C4-2B (cell line): ENCODE measurements around the gene CAMTA1.
"Not testable (repeated sequence)": the region's sequence is repeated elsewhere in the genome, so short reads cannot be mapped to it uniquely, and the experiment has no call there.

Experiments used
- H3K27ac ChIP-seq: fragments of 450-650 bp; 2 replicates; pipeline ENCODE4 v1.5.1; 2017
- ZFX ChIP-seq: fragments of 450-650 bp; IDR thresholded peaks from 2 replicates; pipeline ENCODE4 v1.6.1; 2017
- TF ChIP-seq, protein P1 (sequence below): fragments of 450-650 bp; conservative IDR thresholded peaks from 2 replicates; pipeline ENCODE4 v1.5.1; 2017; ENCODE audit warnings: mild to moderate bottlenecking

Gene CAMTA1

GRCh38 chr1:6834366-6834765, 49.1 kb downstream of the CAMTA1 start:
- no peak overlapping the region for H3K27ac ChIP-seq
- TF ChIP-seq, protein P1, sequence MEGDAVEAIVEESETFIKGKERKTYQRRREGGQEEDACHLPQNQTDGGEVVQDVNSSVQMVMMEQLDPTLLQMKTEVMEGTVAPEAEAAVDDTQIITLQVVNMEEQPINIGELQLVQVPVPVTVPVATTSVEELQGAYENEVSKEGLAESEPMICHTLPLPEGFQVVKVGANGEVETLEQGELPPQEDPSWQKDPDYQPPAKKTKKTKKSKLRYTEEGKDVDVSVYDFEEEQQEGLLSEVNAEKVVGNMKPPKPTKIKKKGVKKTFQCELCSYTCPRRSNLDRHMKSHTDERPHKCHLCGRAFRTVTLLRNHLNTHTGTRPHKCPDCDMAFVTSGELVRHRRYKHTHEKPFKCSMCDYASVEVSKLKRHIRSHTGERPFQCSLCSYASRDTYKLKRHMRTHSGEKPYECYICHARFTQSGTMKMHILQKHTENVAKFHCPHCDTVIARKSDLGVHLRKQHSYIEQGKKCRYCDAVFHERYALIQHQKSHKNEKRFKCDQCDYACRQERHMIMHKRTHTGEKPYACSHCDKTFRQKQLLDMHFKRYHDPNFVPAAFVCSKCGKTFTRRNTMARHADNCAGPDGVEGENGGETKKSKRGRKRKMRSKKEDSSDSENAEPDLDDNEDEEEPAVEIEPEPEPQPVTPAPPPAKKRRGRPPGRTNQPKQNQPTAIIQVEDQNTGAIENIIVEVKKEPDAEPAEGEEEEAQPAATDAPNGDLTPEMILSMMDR = no peak
- no peak for TF ChIP-seq ZFX

- TF ChIP-seq, protein P1 = no peak
- TF ChIP-seq ZFX = no peak
- no peak overlapping the region for H3K27ac ChIP-seq
These were observed 49.9 kb downstream of the CAMTA1 start for GRCh38 chr1:6835139-6835538.

DNA sequence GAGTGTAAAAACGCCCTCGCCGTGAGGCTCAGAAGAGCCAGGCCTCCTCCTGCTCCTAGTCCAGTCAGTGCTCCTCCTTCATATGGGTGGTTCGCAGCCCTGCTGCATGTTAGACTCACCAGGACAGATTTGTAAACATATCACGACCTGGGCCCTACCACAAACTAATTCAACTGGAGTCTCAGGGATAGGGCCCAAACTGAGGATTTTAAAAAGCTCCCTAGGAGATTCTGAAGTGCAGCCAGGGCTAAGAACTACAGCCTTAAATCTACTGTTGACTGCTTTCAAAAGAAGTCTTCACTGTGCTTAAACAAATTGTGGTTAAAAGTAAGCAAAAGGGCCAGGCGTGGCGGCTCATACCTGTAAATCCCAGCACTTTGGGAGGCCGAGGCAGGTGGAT, 57.0 kb downstream of the CAMTA1 start:
- TF ChIP-seq, protein P1 = no peak
- no peak for TF ChIP-seq ZFX

DNA sequence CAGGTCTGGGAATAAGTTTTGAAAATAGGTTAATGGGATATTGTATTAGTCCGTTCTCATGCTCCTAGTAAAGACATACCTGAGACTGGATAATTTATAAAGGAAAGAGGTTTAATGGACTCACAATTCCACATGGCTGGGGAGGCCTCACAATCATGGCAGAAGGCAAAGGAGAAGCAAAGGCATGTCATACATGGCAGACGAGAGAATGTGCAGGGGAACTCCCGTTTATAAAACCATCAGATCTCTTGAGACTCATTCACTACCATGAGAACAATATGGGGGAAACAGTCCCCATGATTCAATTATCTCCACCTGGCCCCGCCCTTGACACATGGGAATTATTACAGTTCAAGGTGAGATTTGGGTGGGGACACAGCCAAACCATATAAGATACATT, 60.5 kb downstream of the CAMTA1 start:
- H3K27ac ChIP-seq = not testable (repeated sequence)

More for the DNA sequence above, 57.0 kb downstream of the CAMTA1 start:
- no peak overlapping the region for H3K27ac ChIP-seq

- TF ChIP-seq ZFX = no peak
- TF ChIP-seq, protein P1 = no peak
- H3K27ac ChIP-seq = no peak overlapping the region
These were observed 63.6 kb downstream of the CAMTA1 start for GRCh38 chr1:6848816-6849215.

GRCh38 chr1:6850537-6850936, 65.3 kb downstream of the CAMTA1 start:
- TF ChIP-seq, protein P1 = no peak
- TF ChIP-seq ZFX = no peak
- H3K27ac ChIP-seq = no peak overlapping the region

DNA sequence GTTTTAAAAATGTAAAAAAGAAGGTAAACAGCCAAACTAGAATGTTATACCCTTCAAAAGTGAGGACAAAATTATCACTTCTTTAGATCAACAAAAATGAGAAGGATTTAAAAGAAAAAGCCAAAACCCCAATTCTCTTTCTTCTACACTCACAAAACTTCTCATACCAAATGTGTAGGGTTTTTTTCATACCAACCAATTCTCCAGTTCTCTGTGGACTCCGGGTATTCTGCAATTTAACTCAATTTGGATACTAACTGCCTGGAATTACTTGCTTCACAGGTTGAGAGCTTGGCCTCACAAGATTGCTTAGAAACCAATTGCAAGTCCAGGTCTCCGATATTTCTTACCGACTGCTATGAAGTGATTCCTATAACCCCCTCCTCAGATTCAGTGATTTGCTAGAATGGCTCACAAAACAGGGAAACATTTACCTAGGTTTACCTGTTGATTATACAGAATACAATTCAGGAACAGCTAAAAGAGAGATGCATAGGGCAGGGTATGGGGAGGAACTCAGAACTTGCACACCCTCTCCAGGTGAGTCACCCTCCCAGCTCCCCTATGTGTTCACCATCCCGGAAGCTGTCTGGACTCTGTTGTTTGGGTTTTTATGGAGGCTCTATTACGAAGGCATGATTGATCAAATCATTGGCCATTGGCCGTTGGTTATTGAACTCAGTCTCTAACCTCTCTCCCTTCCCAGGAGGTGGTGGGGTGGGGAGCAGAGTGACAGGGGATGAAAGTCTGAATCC, 67.1 kb downstream of the CAMTA1 start:
- H3K27ac ChIP-seq = no peak overlapping the region
- no peak for TF ChIP-seq ZFX
- TF ChIP-seq, protein P1 = no peak

DNA sequence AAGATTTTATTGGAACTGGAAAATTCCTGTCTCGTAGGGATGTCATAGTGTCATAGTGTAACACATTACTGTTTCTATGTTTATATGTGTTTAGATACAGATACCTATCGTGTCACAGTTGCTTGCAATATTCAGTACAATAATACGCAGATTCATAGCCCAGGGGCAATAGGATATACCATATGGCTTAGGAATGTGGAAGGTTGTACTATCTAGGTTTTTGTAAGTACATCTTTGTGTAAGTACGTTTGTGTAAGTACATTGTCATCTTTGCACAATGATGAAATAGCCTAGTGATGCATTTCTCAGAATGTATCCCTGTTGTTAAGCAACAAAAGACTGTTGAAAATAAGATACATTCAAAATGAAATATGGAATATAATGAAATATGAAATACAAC, 68.9 kb downstream of the CAMTA1 start:
- H3K27ac ChIP-seq = no peak overlapping the region
- TF ChIP-seq, protein P1 = no peak
- no peak for TF ChIP-seq ZFX
